Motor neuron (in vitro differentiated cells): ENCODE measurements around the gene EYS. TPM values are rescaled to one million over a fixed set of nuclear protein-coding genes. Genes with fewer than 3 reads are reported as not detected.
"Not testable (repeated sequence)": the region's sequence is repeated elsewhere in the genome, so short reads cannot be mapped to it uniquely, and the experiment has no call there.

Experiments used
- ATAC-seq, 8 experiments: fragments of 200-7000 bp; cut with Tn5 transposase; replicated peaks in 6 of 8; 2 replicates each; pipeline ENCODE4 v1.8.0; 2021; ENCODE audit warnings: mild to moderate bottlenecking in 8 of 8, moderate library complexity in 8 of 8
- H3K27ac ChIP-seq, 2 donors: fragments of 250-450 bp; sonication (Bioruptor Pico); 2 replicates each; pipeline ENCODE4 v1.9.0; 2021; ENCODE audit warnings: antibody characterized with exemption in 2 of 2, mild to moderate bottlenecking in 2 of 2, moderate library complexity in 1 of 2
- H3K4me1 ChIP-seq, 2 donors: fragments of 250-450 bp; sonication (Bioruptor Pico); replicated peaks in 1 of 2; 2 replicates each; pipeline ENCODE4 v1.6.1; 2021; ENCODE audit warnings: antibody characterized with exemption in 2 of 2, mild to moderate bottlenecking in 2 of 2, moderate library complexity in 1 of 2
- H3K4me3 ChIP-seq, 5 donors: fragments of 250-450 bp; sonication (Bioruptor Pico); 2 replicates each; pipeline ENCODE4 v1.9.0; 2021; ENCODE audit warnings: antibody characterized with exemption in 5 of 5, mild to moderate bottlenecking in 5 of 5, moderate library complexity in 4 of 5
- WGBS, 10 experiments: fragments of 450-650 bp; shearing (Covaris generic); methylation state at CpG; one replicate each; pipeline ENCODE4 v1.0.0; 2022; 5-methylcytosine and 5-hydroxymethylcytosine counted together
- in situ Hi-C, 9 experiments: fragments of 400-800 bp; cut with MboI; loops; one replicate each; pipeline ENCODE4 v1.15.0; 2021; ENCODE audit warnings: low sequenced_read_pairs in 9 of 9, low pct_unique_long_range_greater_than_20kb in 2 of 9; ENCODE audit not compliant: unreplicated experiment in 9 of 9
- total RNA-seq, 8 experiments: library from RNA; unstranded; fragments of 300-600 nt; gene quantifications; 2 replicates each; pipeline versions ENCODE4 v1.2.3 to v1.2.4, GENCODE V29; 2022

EYS gene
- total RNA-seq, 8 experiments from 2014 or later = 0.71 to 3.7 (median 1.2) TPM

DNA sequence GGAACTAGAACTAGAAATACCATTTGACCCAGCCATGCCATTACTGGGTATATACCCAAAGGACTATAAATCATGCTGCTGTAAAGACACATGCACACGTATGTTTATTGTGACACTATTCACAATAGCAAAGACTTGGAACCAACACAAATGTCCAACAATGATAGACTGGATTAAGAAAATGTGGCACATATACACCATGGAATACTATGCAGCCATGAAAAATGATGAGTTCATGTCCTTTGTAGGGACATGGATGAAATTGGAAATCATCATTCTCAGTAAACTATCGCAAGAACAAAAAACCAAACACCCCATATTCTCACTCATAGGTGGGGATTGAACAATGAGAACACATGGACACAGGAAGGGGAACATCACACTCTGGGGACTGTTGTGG is 1968.8 kb downstream of the EYS start:
- H3K4me3 ChIP-seq, in situ Hi-C loops, H3K27ac ChIP-seq, H3K4me1 ChIP-seq, ATAC-seq: not testable (repeated sequence)
- WGBS, 10 experiments = no CpG with 5 or more reads among the region's 2 CpGs

DNA sequence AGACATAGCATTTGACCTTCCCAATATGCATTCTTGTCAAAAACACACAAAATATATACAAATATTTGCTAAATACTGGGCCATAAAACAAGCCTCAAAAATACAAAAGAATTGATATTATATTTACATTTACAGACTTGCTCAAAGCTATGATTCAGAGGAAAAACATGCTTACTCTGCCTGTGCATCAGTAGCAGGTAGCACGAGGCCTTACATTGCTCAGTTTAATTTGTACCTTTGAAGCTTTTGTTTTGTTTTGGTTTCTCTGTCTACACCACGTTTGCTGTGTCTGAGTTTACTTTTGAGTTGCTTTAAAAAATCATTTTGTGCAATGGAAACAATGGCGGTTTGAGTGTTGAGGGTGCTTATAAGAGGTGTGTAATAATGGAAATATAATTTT is 1972.1 kb downstream of the EYS start:
- in situ Hi-C loops = no loop called here
- WGBS, 10 experiments = 63 to 96% (median 75%) methylated on average over 2 to 3 of the region's 3 CpGs; no CpG with 5 or more reads in 1 of the 10 experiments
- H3K4me3 ChIP-seq = no peak overlapping the region
- H3K27ac ChIP-seq = no peak overlapping the region
- ATAC-seq = no peak
- no peaks in the 10 kb centered on the region for H3K4me1 ChIP-seq

DNA sequence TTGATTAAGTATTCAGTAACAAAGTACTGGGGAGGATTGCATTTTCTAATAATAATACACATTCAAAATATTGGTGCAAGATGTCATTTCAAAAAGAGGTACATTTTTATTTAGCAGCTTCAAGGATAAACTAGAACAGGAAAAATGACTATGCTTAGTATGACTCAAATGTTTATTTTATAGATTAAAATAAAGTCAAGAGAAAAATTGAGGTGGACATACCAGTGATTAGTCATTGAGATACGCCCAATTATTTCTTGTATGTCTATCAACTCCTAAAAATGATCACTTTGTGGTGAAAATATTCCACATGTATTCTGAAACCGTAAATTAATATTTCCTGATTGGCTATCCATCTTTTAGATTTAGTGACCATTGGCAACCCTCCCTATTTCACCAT is 1974.7 kb downstream of the EYS start:
- in situ Hi-C loops = no loop called here
- no peak overlapping the region for H3K27ac ChIP-seq
- peak in 1 of 8 experiments; percentile 23 for ATAC-seq
- whole genome bisulfite sequencing, 10 experiments = 56 to 100% (median 83%) methylated on average over 1 to 2 of the region's 2 CpGs; no CpG with 5 or more reads in 1 of the 10 experiments
- H3K4me1 ChIP-seq = no peaks in the 10 kb centered on the region
- no peak overlapping the region for H3K4me3 ChIP-seq

DNA sequence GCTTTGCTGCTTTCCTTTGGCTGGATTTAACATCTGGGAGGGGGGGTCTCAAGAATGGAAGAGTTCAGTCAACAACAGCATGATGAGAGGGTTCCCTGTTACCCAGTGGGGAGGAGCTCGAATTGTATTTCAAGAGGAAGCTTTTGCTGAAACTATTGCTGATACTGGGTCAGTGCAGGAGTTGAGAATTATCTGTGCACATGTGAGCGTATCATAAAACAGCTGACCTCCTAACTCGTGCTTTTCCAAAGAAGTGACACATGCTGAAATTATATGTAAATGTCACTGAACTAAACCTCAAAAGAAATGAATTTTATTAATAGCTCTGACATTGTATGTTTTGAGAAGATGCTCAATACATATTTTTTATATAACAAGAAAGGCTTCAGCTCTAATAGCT is 1975.1 kb downstream of the EYS start:
- no peak overlapping the region for H3K4me3 ChIP-seq
- WGBS, 10 experiments = 43 to 94% (median 62%) methylated on average over 2 to 3 of the region's 3 CpGs; no CpG with 5 or more reads in 2 of the 10 experiments
- in situ Hi-C loops = no loop called here
- no peaks in the 10 kb centered on the region for H3K4me1 ChIP-seq
- H3K27ac ChIP-seq = no peak overlapping the region
- peak in 3 of 8 experiments; percentile 51 to 57 (median 57) for ATAC-seq

DNA sequence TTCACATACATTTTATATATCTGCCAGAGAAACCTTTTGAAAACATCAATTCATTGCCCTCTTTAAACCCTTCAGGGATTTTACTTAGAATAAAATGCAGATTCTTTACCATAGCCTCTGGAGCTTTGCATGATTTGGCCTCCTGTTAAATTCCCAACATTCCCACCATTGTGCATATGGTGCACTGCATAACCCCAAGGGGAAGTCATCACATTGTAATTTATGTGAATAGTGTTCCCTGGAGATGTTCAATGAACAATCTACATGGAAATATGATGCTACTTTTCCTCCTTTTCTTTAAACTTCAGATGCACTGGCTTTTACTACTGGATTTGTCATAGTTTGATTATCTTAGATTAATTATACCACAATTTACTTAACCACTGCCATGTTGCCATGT is 1976.7 kb downstream of the EYS start:
- Histone ChIP-seq H3K4me1 (no peaks in the 10 kb centered on the region), H3K27ac (no peak overlapping the region), H3K4me3 (no peak overlapping the region)
- in situ Hi-C loops = no loop called here
- ATAC-seq = peak in 2 of 8 experiments; percentile 24 to 81

DNA sequence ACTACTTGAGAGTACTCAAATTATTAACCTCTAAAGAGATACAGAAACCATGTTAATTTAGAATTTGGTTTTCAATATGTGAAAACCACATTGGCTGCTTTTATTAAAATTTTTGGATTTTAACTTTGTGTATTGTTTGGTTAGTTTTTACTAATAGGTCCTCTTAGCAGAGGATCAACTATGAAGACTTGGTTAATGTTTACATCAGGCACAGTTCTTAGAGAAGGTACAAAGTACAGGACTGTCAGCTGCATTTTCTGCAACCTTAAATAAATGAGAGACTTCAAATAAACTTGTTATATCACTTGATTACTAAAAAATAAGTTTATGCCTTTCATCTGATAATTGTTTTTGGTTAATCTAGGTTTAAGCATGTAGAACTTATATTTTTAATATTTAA is 1982.3 kb downstream of the EYS start:
- no peak overlapping the region for H3K4me3 ChIP-seq
- H3K4me1 ChIP-seq = no peaks in the 10 kb centered on the region
- no peak overlapping the region for H3K27ac ChIP-seq
- no peak for ATAC-seq
- in situ Hi-C loops = no loop called here

DNA sequence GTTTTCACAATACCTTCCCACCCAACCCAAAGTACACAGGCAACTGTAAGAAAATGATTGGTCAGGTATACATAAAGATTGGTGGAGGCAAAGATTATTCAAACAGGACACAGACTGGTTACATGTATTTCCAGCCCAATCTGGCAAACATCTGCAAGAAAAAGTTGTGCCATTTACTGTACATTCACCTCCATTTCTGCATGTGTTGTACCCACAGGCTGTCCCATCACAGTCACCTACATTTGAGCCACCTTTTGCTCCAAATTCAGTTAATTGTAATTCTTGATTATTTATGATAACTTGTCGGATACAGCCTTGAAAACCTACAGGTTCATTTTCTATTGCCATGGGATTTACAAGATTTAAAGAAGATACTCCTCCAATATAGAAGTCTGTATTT is 1985.8 kb downstream of the EYS start:
- Histone ChIP-seq H3K4me1 (no peaks in the 10 kb centered on the region), H3K4me3 (no peak overlapping the region), H3K27ac (no peak overlapping the region)
- no peak for ATAC-seq
- in situ Hi-C loops = no loop called here
- WGBS, 10 experiments = 86 to 100% (median 100%) methylated on average over 1 of the region's 1 CpG; no CpG with 5 or more reads in 5 of the 10 experiments

DNA sequence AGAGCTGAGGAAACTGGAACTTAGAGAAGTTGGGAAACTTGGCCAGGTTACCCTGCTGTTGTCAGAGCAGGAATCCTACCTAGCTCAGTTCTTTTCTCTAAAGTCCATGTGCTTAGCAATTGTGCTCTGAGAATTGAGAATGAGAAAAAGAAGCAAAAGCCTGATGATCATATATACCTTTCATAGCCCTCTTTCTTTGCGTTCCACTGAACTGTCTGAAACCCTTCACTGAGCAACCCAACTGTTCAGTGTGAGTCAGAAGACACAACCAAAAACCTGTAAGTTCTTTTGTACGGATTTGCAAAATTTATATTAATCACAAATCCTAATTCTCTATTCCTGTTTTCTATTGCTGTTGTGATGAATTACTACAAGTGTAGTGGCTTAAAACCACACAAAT is 1990.9 kb downstream of the EYS start:
- 81 to 100% (median 100%) methylated on average over 1 to 2 of the region's 2 CpGs; no CpG with 5 or more reads in 2 of the 10 experiments for WGBS, 10 experiments
- no peaks in the 10 kb centered on the region for H3K4me1 ChIP-seq
- in situ Hi-C loops = no loop called here
- no peak overlapping the region for H3K4me3 ChIP-seq
- H3K27ac ChIP-seq = no peak overlapping the region
- no peak for ATAC-seq

DNA sequence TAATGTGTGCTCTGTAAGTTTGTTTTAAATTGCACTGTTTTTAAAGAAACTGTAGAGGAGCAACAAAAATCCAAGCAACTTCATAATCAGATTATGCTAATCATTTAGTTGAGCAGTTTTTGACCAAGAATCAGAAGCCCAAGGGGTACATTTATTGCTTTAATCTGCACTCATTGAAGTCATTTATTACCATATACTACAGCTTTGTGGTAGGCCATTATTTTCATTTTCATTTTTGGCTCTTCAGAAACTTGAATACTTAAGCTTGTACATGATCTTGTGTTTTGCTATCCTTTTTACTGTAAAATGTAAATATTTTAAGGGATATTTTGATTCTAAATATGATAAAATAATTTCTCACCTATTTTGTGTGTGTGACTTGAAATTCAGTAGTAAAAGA is 1992.9 kb downstream of the EYS start:
- no peak for ATAC-seq
- in situ Hi-C loops = no loop called here
- H3K27ac ChIP-seq = no peak overlapping the region
- H3K4me1 ChIP-seq = no peaks in the 10 kb centered on the region
- H3K4me3 ChIP-seq = no peak overlapping the region

DNA sequence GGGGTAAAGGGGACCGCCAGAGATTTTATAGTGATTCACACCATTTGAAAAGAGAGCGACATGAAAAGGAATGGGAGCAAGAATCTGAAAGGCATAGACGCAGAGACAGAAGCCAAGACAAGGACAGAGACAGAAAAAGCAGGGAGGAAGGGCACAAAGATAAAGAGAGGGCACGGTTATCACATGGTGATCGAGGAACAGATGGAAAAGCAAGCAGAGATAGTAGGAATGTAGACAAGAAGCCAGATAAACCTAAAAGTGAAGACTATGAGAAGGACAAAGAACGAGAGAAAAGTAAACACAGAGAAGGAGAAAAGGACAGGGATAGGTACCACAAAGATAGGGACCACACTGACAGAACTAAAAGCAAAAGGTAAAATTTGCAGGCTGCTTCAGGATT is 1993.7 kb downstream of the EYS start:
- WGBS, 10 experiments = 92 to 100% (median 97%) methylated on average over 4 to 6 of the region's 6 CpGs
- Histone ChIP-seq H3K4me1 (no peaks in the 10 kb centered on the region), H3K4me3 (no peak overlapping the region), H3K27ac (no peak overlapping the region)
- in situ Hi-C loops = no loop called here
- no peak for ATAC-seq

DNA sequence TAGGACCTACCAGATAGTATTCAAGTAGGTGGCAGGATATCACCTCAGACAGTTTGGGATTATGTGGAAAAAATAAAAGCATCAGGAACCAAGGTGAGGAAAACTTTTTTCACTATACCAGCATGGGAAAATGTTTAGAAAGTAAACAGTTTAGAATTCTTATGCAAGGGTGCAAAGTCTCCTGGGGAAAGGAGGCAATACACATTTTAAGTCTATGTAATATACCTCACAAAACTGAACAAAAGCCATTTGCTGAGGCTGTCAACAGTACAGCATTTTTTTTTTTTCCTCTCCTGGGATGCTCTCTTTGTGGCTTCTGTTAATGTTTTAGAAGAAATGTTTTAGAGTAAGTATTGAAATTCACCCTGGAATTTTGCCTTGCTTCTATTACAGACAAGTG is 1997.9 kb downstream of the EYS start:
- no peak for ATAC-seq
- Histone ChIP-seq H3K4me1 (no peaks in the 10 kb centered on the region), H3K27ac (no peak overlapping the region), H3K4me3 (no peak overlapping the region)
- in situ Hi-C loops = no loop called here

DNA sequence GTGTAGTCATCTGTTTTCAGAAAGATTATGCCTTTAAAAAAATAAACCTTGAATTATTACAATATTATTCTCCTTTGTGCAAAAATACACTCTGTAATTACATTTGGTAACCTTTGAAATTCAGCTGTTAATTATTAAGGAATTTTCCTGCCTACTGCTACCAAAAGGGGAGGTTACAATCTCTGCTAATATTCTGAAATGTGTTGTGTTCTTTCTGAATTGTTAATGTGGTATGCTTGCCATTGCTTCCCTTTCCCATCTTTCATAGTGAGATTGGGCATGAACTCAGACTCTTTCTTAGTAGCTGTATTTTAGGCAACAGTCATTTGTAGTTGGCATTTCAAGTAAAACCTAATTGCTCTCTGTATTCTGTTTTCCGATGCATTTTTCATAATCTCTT is 1998.4 kb downstream of the EYS start:
- WGBS, 10 experiments = 31 to 100% (median 100%) methylated on average over 1 of the region's 1 CpG; no CpG with 5 or more reads in 2 of the 10 experiments
- Histone ChIP-seq H3K4me1 (no peaks in the 10 kb centered on the region), H3K27ac (no peak overlapping the region), H3K4me3 (no peak overlapping the region)
- ATAC-seq = peak in 1 of 8 experiments; percentile 18
- in situ Hi-C loops = no loop called here

DNA sequence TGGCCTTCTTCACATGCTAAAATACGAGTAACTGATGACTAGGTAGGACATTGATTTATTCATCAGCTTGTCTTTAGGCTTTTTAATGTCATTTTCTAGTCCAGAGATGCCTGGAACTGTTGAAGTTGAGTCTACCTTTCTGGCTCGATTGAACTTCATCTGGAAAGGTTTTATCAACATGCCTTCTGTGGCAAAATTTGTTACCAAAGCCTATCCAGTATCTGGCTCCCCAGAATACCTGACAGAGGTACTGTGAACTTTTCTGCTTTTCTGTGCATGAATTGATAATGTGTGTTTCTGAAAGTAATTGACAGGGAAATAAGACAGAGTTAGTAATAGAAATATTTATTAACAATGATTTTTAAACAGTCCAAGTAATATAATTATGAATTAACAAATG is 2000.4 kb downstream of the EYS start:
- in situ Hi-C loops = no loop called here
- 50 to 100% (median 88%) methylated on average over 1 to 2 of the region's 2 CpGs; no CpG with 5 or more reads in 1 of the 10 experiments for WGBS, 10 experiments
- no peak for ATAC-seq
- no peaks in the 10 kb centered on the region for H3K4me1 ChIP-seq
- no peak overlapping the region for H3K27ac ChIP-seq
- no peak overlapping the region for H3K4me3 ChIP-seq

DNA sequence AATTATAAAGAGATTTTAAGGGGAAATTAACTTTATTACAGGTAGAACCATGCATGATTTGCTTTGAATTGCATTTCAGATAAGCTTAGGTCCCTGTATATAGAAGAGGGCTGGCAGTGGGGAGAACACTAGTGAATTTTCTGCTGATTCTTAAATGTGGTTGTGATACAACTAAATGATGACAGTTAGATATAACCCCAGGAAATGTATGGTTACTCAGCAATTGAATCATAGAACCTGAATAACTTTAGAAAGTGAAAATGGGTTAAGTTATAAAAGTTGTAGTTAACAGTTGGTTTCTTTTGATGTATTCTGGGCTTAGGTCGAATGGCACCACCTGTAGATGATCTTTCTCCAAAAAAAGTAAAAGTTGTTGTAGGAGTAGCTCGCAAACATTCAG is 2001.3 kb downstream of the EYS start:
- ATAC-seq = no peak
- Histone ChIP-seq H3K27ac (no peak overlapping the region), H3K4me1 (no peaks in the 10 kb centered on the region), H3K4me3 (no peak overlapping the region)
- 83 to 100% (median 98%) methylated on average over 1 to 2 of the region's 2 CpGs for WGBS, 10 experiments
- in situ Hi-C loops = no loop called here

DNA sequence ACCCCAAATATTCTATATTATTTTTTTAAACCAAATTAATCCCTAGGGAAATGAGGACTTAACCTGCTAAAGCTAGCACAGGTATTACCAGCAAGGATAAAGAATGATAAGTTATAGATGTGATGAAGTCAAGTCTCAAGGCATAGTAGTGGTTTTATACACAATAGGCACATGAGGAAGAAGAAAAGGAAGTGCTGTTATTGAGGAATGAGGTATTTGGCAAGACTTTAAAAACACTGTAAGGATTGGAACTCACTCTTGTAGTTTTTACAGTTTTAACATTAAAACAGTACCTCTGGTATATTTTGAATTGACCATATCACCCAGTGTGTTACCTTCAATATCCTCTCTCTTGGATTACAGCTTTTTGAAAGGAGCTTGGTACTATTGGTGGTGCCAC is 2016.8 kb downstream of the EYS start:
- H3K27ac ChIP-seq = no peak overlapping the region
- no peak overlapping the region for H3K4me3 ChIP-seq
- ATAC-seq = no peak
- H3K4me1 ChIP-seq = no peaks in the 10 kb centered on the region
- in situ Hi-C loops = no loop called here
